CD4-positive, alpha-beta T cell treated with Interferon alpha-2 for 1 hour (primary cell): ENCODE measurements around the gene PCMTD2.
"Not testable (repeated sequence)": the region's sequence is repeated elsewhere in the genome, so short reads cannot be mapped to it uniquely, and the experiment has no call there.

Source experiments
- DNase-seq, 2 donors: peaks; one replicate each; pipeline ENCODE4 v3.0.0-alpha.2; 2020 to 2022

Gene PCMTD2

DNA sequence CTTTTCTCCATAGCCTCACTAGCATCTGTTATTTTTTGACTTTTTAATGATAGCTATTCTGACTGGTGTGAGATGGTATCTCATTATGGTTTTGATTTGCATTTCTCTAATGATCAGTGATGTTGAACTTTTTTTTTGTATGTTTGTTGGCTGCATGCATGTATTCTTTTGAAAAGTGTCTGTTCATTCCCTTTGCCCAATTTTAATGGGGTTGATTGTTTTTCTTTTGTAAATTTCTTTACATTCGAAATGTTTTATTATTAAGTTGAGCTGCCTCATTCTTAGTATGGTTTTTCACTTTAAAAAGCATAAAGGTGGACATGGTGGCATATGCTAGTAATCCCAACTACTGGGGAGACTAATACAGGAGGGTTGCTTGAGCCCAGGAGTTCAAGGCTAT lies 58.2 kb downstream of the PCMTD2 start:
- DNase-seq: not testable (repeated sequence)

DNA sequence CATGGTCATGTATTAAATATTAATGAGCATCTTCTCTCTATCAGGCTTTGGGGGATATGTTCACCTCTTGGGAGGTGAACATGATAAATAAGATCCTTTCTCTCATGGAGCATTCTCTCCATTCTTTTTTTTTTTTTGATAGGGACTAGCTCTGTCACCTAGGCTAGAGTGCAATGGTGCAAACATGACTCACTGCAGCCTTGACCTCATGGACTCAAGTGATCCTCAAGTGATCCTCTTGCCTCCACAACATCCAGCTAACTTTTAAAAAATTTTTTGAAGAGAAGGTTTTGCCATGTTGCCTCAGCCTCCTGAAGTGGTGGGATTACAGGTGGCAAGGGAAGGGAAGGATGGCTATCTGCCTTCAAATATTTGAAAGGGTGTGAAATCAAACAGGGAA lies 59.8 kb downstream of the PCMTD2 start:
- not testable (repeated sequence) for DNase-seq

DNA sequence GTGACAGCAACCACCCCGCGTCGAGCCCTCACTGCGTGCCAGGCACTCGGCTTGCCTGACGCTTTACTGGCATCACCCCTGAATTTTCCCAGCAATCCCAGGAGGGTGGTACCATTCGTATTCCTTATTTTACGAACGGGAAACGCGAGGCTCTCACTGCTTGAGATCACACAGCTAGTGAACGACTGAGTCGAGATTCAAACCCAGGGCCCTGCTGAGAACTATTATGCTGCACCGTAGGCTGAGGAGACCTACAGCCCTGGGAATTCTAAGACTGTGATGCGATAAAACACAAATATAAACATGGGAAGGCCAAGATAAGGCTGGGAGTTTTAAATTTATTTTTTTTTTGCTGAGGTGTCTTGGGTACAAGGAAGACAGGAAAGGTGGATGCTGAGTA lies 60.3 kb downstream of the PCMTD2 start:
- not testable (repeated sequence) for DNase-seq

DNA sequence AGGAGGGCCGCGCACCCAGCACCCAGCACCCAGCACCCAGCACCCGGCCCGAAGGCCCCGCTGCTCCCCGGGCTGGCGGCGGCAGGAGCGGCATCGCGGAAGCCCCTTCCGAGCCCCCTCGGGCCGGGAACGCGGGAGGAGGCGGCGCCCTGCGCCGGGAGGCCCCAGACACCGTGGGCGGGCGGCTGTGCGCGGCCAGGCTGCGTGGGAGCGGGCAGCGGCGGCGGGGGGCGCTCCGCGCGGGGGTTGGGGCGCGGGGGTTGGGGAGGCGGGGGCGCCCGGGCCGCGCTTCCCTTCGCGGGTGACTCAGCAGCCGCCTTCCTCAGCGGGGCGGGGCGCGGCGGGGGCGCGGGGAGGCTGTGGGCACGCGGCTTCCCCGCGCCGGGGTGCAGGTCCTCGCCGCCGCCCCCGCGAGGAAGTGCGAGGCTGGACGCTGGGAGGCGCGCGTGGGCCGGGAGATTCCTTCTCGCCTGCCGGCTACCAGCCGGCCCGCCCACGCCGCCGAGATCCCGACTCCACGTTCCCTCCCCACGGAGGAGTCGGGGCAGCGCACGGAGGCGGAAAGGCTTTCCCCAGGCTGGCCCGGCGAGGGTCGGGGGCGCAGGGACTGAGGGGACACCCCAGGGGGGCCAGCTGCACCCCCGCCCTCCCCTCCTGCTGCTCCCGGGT lies 61.0 kb downstream of the PCMTD2 start:
- DNase-seq: not testable (repeated sequence)

DNA sequence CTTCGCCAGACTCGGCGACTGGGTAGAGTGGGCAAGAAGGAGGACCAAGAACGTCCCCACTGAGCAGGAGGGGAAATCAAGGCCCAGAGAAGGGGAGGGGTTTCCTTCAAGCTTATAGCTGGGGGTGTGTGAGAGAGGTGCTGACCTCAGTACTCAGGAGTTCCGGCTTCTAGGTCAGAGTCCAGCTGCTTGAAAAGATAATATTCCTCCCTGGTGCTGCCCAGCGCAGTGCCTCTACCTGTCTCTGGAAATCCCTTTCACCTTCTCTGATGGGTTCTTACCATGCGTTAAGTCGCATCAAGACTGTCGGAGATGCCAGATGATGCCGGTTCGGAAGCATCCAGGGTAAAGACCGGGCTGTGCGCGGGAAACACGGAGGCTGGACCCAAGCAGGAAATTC lies 61.8 kb downstream of the PCMTD2 start:
- DNase-seq: not testable (repeated sequence)

DNA sequence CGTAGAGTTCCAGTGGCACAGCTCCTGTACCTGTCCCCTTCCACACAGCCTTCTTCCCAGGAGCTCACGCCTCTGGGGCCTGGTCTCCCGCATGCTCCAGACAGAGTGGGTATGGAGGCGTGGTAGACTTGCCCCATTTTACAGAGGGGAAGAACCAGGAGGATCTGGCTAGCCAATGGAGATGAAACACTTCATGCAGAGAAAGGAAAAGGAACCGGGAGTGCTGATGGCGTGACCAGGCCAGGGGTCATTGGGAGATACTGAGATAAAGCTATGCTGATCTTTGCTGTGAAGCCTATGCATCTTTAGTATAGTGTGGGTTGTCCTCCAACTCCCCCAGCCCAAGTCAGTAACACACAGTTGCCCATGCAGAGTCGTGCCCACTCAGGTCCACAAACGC lies 62.5 kb downstream of the PCMTD2 start:
- DNase-seq: not testable (repeated sequence)

DNA sequence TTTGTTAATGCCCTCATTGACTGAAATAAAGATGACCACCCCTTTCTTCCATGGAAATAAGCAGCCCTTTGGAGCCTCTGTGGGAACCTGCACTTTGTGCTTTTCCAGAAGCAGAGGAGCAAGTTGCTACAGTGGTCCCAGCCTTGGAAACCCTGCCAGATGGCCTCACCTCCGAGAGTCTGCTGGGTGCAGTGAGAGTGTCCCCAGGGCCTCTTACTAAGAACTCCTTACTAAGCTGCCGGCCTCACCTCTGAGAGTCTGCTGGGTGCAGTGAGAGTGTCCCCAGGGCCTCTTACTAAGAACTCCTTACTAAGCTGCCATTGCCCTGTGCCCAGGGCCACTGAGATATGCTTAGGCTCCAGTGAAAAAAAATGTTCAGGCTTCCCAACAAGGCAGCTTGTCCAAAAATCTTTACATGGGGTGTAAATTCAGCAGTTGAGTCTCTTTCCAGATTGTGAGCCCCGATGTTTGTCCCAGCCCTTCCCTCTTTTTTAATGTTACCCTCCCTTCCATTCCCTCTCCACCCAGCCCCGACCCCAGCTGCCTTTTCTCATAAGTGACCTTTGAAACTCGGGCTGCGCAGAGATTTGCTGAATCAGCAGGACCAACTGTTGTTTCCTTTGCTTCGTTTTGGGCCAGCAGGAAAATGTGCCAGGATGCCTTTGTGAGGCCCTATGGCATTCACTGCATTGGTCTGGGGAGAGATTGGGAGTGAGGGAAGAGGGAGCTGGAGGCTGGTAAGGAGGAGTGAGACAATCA lies 66.7 kb downstream of the PCMTD2 start:
- not testable (repeated sequence) for DNase-seq
